Amniotic stem cell (primary cell): ENCODE results near the gene LRFN2.

Experiments used
- DNase-seq: peaks from one replicate; lab custom pipeline; 2025; lab: John Stamatoyannopoulos, UW

LRFN2 gene

DNA sequence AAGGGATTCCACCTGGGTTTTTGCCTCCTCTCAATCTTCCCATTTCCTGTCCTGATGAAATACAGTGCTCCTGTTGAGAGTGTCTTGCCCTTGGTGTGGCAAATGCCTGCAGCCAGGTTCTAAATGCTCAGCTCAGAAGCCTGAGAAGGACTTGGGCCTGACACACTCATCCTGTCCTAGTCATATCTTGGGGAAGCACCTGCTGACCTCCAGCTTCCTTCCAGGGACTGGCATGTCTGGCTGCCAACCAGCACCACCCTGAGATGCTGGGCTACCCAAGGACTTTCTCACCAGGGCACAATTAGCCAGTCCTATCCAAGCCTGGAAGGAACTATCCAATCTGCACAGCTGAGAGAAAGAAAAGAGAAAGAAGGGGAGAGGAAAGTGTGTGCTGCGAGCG, 43.4 kb downstream of the LRFN2 start:
- no peak for DNase-seq

DNA sequence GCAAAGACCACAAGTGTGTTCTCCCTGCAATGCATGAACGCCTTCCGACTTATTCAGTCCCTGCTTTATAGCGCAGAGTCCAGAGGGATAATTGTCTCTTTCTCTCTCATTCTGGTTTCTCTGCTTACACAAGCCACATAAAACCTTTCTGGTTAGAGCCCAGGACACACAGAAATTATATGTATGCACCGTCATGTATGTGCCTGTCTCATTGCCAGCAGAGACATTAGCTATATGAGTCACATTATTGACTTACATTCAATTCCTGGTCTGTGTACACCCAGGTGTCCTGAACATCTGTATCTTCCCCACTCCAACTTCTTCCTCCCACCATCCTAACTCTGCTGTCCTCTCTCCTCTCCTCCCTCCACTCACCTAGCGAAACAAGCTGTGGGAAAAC, 44.0 kb downstream of the LRFN2 start:
- no peak for DNase-seq

DNA sequence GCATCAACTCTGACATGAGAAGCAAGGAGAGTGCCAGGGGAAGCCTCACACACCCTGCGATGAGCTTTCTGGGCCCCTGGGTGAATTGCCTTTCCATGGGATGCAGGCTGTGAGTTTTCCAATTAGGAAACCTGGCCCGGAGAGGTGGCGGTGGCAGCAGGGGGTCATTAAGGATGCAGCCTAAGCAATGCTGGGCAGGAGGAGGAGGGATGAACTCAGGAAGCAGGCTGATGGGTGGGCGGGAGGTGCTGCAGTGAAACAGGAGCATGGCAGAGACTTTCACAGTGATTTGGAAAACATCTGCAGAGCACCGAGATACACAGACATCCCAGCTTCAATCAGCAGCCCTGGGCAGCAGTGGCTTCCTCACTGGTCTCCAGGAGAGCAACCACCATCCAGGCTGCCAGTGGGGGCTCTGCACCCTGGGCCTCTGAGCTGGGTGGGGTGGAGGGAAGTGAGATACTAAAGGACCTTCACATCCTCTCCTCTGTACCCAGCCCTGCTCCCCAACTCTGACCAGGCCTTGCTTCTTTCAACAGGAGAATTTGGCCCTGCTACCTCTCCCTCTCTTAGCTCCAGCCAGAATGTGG, 44.9 kb downstream of the LRFN2 start:
- no peak for DNase-seq

DNA sequence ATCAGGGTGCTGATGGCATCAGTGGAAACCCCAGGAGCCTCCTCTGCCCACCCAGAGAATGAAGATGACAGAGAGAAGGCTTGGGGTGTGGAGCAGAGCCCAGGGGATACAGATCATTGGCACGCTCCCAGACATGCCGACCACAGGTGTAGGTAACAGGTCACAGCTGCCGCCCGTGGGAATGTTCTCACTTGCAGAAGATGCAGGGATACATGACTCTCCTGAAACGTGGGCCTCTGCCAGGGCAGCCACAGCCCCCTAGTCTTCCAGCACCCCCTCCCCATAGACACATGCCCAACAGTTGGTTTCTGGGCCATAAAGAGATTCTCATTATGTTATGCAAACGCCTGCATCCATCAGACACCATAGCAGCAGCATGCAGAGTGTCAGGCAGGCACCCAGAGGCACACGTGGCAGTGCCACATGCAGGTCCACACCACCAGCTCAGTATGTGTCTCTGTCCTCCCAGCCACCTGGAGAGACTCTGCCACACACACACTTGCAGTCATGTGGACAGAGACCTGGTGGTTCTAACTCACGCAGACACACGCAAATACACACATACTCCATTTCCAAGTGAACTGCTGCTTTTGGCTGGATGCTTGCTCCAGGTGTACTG, 45.5 kb downstream of the LRFN2 start:
- DNase-seq = no peak

DNA sequence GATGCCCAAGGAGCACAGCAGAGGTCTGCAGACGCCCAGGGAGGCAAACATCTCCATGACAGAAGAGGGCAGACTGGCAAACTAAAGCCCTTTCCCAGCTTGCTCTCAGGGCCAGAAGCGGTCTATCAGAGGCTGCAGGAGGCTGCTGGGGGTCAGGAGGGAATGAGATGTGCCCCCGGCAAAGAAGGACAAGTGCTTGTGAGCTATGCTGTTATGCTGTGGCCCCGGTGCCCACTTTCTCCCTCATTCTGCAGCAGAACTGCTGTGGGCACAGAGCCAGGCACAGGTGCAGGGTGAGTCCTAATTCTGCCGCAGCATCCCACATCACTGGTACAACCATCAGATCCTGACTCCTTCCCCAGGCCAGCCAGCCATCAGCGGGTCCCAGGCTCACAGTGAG, 46.4 kb downstream of the LRFN2 start:
- DNase-seq = no peak

DNA sequence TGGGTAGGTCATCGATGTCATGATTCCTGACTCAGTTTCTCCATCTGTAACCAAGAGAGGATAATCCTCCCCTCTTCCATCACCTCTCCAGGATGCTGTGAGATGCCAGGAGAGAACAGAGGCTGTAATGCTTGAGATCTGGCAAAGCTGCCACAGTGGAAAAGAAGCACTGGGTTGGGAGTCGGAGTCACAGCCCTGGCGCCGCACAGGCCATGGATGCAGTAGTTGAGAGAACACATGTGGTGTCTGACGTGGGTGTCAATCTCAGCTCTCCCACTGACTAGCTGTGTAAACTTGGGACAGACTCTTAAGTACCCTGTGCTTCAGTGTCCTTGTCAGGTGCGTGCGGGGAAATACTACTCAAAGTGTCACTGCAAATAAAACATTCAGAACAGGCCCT, 47.3 kb downstream of the LRFN2 start:
- no peak for DNase-seq

DNA sequence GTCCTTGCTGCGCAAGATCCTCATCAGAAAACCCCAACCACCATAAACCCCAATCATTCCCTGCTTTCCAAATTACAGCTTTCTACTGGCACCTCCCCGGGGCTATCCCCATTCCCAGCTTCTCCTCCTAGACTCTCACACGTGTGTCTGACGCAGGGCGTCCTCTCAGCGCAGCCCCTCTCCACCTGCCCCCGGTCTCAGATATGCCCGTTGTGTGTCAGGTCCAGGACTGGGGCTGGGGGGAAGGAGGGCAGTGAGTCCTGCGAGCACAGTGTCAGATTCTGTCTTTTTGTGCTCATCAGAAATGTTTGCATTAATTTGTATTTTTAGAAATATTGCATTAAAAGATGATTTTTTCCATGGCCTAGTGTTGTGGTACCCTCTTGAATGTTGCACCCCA, 48.6 kb downstream of the LRFN2 start:
- no peak for DNase-seq

DNA sequence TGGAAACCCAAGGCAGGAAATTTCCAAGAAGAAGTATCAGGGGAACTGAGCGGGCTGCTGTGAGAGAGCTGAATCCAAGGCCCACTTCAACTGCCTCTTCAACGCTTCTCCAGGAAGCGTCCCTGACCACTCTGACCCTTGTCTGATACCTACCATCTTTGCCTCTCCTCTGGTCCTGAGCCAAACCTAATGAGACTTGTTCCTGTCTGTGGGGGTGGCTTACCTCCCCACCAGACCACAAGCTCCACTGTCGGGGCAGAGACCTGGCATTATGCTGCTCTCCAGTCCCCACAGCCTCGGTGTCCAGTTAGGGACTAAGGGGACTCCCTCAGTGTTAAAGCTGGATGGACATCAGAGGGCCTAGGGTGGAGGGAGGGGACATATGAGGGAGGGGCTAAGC, 49.7 kb downstream of the LRFN2 start:
- DNase-seq = no peak

DNA sequence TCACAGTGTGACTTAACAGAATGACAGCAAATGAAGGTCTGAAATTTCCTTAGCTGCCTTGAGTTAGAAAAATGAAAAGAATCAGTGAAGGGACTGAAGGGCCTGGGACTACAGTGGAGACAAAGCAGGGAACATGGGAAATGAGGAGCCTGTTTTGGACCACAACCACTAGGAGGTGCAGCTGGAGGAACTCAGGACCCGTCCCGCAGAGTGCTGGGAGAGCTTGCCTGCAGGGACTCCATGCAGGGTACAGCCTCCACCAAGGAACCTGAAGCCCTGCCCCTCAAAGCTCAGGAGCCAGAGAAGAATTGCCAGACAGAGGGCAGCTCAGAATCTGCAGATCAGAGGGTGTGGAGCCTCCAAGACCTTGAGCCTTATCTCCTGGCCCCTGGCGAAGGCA, 50.7 kb downstream of the LRFN2 start:
- DNase-seq = no peak

DNA sequence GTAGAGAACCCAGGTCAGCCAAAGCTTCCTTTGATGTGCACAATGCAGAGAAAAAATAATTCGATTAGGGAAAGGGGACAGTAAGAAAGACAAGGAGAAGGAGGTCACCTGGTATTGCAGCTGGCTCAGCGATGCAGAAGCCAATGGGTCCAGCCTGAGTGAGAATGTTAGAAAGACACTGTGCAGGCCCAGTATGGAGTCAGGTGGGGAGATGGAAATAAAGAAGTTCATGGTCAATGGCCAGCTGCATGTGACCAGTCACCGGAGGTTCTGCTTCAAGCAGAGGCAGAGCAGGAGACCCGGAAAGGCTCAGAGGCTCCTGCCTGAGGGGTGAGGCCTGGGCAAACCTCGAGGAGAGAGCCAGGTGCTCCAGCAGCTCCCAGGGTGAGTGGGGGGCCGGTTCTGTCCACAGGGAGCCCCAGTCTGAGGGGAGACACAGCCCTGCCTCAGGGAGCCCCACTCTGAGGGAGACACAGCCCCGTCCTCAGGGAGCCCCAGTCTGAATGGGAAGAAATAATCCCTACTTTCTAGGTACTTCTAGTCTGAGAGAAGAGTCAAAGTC, 51.3 kb downstream of the LRFN2 start:
- DNase-seq = no peak

DNA sequence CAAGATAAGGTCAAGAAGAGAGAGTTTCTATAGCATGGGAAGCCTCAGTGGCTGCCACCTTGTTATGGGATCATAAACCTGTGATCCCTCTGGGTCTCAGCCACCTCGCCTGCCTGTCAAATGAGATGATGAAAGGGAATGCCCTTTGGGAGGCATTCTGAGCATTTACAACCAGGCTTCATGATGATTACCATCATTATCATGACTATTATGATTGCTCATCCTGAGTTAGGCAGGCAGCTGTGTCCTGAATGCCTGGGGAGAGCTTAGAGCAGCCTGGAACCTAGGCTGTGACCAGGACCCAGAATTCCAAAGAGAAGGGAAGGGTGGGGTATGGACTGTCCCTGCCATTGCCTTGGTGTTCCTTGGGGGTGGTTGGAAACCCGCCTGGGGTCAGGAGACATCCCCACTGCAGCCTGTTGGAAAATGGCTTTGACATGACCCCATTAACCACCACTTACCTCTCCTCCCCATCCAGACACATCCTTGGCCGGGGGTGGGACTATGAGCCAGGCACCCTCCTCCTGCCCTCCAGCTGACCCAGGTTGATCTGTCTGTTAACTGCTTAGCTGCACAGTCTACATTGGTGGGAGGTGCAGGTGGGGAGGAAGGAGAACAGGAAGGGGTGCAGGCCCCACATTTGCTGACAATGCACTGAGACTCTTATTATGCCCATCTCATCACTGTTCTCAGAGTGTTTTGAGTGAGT, 51.9 kb downstream of the LRFN2 start:
- no peak for DNase-seq

DNA sequence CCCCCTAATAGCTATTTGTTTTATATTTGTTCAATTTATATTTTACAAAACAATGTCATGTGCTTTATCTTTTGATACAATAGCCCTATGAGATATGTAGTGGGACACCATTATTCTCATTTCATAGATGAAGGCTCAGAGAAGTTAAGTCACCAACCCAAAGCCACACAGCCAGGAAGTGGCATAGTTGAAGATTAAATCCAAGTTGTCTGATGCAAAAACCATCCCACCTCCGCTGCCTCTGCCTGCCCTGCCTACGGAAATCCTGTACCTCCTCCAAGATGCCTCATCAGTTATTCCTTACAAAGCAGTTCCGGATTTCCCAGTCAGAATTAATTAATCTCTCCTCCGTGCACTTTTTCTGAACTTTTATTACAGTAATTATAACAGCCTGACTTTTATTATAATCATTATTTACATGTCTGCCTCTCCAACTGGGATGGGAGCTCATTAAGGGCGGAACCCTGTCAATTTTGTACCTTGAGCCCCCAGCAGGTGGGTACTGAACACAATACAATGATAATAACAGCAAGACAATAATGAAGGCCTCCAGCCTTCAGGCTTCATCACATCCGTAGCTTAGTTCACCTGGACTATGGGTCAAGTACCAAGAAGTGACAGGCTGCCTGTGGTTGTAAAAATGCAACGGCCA, 54.7 kb downstream of the LRFN2 start:
- DNase-seq = no peak

DNA sequence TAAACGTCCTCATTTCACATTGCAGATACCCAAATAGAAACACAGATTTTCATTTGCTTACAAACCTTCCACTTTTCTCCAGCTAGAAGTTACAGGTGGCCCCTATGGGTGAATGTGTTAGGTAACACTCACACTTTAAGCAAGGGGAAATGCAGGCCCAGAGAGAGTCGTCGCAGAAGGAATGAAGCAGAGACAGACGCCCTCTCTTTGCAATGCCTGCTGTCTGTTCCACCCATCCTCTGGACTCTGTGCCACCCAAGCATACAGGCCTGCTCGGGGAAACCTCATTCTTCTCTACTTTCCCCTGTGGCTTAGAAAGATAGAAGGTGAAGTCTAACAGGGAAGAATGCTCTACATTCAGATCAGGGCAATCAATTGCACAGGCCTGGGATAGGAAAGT, 57.2 kb downstream of the LRFN2 start:
- no peak for DNase-seq

DNA sequence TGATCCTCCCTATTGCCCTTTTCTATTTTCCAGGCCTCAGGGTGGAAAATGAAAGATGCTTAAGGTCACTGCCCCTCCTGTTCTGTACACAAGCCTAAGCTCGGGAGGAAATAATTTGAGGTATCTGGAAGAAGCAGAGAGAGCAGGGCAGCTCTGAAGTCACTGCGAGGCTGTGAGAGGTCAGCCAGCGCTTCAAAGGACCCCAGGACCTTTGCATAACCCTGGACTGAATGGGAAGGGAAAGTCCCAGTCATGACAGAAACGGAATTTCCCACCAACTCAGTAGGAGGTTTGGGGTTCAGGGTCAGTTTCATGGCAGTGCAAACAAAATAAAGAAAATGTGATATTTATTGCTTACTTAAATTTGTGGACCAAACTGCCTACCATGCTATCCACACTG, 58.1 kb downstream of the LRFN2 start:
- DNase-seq = no peak

DNA sequence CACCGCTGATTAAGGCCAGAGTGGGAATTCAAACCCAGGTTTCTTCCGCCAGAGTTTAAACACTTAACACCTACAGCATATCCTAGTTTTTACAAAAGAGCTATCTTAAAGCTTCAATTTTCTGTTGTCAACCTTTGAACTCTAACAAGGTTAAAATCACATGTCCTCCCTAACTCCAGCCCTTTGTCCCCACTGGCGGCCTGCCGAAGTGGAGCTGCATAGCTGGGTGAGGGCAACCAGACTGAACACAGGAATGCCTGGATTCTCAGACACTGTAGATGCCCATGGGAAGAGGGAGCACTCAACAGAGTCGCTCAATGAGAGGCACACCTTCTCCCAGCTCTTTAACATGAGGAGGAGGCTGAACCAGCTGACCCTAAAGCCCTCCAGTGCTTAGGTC, 59.1 kb downstream of the LRFN2 start:
- no peak for DNase-seq

DNA sequence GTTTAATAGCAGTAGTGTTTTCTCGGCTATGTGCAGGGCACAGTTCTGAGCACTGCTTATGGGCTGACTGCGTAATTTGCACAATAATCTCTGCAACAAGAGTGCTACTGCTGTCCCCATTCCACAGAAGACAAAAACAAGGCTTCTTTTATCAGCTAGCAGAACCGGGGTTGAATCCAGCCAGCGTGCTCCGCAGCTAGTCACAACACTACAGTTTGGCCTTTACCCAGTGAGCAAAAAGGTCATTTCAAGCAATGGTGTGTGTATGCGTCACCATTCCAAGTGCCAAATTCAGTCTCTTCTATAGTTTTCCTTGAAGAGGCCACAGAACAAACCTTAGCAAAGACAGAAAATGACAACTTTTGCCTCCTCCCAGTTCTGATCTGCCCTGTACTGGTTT, 61.1 kb downstream of the LRFN2 start:
- DNase-seq = no peak

DNA sequence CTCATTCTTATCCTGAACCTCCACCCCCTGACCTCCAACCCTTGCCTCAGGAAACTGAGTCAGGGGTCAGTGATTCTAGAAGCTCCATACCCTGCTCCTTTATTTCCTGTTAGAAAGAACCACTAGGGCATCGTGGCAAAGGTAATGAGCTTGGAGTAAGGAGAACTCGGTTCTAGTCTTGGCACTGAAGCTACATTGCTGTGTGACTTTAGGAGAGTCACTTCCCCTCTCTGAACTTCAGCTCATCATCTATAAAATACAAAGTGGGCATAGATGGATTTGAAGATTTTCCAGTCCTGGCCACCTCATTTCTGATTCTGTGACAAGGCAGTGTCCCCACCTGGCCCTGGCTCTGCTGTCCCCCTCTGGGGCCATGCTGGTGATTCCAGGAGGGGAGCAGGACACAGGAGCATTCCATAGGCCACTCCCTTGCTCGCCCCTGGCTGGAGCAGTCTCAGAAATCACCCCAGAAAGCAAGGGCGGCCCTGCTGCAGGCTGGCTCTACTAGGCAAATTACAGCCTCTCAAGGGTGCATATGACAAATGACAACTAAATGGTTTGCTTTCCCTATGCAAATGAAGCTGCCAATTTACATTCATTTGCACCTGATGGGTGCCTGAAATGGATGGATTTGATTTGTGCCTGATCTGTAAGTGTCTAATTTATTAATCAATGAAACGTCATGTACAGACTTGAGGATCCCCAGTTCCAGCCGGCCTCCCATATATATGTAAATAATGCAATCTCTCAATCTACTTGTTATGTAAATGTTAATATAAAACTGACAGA, 62.2 kb downstream of the LRFN2 start:
- no peak for DNase-seq

DNA sequence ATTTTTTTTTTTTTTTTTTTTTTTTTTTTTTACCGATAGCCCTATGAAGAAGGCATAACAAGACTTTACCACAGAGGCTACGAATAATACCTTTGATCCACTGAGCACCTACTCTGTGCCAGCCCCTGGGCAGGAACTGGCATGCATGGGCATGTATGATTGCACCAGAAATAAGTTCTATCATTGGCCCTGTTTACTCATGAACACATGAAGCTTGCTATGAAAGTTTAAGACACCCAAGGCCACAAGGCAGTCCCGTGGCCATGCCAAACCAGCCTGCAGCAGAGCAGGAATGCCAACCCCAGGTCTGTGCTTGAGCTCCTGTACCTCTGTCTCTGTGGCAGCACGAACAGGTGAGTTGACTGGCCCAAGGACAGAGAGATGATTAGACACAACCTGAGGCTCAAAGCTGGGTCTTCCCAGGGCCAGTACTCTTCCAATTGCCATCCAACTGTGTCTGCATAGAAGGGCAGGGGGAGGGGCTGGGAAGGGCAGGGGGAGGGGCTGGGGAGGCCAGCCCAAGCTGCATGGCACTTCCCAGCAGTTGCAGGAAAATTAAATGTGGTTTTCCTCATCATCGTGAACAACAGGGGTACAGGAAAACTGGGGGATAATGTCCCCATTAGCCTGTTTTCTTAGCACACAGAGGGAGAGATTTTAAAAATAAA, 63.5 kb downstream of the LRFN2 start:
- DNase-seq = no peak

DNA sequence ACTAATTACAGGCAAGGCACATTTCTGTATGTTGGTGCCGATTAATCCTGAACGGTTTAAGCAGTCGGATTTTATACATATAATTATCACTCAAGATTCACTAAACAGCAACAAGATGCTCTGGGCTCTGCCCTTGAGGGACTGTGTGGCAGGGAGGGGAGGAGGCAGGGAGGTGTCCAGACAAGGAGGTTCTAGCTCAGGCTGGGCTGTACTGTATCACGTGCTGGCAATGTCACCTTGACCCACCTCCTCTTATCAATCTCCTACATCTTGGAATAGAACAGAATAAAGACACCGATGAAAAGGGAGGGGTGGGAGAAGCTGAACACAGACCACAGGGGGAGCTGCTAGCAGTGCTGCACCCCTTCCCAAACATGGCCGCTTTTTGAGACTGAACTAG, 65.7 kb downstream of the LRFN2 start:
- DNase-seq = no peak

DNA sequence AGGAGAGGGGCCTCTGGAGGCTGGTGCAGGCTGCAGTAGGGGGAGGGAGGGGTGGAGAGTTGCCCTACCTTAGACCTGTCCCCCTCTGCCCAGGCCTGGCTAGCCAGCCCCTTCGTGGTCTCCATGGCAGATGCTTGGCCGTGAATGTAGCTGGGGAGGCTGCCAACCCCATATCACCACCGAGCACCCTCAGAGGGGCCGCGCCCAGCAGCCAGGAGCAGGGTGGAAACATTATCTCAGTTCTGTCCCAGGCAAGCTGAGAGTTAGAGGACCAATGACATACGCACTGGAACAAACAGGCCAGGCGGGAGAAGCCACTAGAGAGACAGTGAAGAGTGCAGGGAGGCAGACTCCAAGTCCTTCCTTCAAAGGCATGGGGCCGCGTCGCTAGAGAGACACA, 66.5 kb downstream of the LRFN2 start:
- DNase-seq = no peak

DNA sequence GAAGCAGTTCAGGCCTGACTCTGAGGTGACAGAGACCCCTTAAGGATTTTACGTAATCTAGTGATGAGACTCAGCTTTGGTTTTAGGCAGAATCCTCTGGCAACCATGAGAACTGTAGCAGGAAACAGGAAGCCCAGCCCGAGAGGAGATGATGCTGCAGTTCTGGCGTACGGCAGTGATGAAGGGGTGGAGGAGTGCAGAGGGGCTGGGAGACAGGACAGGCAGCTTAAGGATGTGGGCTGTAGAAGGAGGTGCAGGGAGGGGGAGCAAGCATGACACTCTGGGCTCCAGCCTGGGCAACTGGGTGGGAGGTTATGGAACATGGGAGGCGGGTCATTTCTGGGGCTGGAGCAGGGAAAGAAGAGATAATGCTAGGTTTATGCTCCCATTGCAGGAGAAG, 67.1 kb downstream of the LRFN2 start:
- no peak for DNase-seq

DNA sequence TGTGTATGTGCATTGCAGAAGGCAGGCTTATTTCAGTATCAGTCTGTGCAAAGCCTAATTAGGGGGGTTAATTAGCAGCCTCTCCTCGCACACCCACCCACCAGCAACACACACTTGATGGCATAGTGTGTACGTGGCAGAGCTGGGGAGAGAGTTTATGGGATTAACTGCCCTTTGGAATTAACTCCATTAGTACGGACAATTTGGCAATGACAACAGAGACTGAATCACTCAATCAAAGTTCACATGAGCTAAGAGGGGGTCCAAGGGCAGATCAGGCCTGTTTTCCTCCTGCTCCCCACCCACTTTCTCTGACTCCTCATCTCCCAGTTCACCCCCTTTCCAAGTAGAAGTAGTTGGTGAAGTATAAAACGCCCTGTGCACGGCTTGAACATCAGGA, 69.5 kb downstream of the LRFN2 start:
- no peak for DNase-seq
